A673 (cell line): ENCODE results near the gene DVL1.

Experiments used
- EZH2 ChIP-seq: fragments of 200-600 bp; sonication (generic); IDR thresholded peaks from 2 replicates; pipeline ENCODE4 v1.6.1; 2017; ENCODE audit warnings: borderline replicate concordance, low read depth, mild to moderate bottlenecking, mixed read lengths, antibody characterized with exemption, low read length; ENCODE audit not compliant: poor library complexity, severe bottlenecking
- TF ChIP-seq, protein P1 (sequence below): fragments of 300-800, 200-600 bp; sonication (generic); conservative IDR thresholded peaks from 2 replicates; pipeline ENCODE4 v1.5.1; 2017; ENCODE audit warnings: low read depth, mild to moderate bottlenecking, antibody characterized with exemption, low read length, moderate library complexity, mixed read lengths

DNA sequence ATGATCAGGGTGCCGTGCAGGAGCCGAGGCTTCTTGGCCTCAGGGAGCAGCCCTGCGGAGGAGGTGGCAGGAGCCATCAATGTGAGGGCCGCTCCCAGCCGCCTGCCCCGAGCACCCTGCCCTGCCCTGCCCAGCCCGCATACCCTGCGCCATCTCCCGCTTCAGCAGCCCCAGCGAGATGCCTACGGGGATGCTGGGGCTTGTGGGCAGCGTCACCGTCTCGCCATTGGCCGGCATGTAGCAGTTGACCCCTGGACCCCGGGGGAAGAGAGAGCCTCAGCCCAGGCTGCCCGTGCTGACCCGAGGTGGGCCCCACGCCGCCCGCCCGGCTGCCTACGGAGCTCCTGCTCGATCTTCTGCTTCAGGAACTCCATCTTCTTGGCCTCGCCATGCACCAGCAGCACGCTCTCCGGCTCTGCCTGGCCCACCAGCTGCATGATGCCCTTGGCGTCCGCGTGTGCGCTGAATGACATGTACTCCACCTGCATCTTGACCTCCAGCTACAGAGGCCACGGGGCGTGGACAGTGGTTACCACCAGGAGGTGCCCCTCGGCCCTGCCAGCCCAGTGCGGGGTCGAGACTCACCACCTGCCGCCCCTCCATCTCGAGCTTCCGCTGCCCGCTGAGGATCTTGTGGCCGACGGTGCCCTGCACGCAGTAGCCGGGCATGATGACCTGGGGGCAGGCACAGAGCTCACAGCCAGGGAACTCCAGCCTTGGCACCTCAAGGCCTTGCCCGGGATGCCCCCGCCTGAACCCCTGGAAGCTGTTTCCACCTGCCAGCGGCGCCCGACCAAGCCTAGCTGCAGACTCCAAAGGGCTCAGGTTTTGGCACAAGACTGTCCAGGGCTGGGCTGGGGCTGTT lies 36.5 kb downstream of the DVL1 start:
- TF ChIP-seq, protein P1, sequence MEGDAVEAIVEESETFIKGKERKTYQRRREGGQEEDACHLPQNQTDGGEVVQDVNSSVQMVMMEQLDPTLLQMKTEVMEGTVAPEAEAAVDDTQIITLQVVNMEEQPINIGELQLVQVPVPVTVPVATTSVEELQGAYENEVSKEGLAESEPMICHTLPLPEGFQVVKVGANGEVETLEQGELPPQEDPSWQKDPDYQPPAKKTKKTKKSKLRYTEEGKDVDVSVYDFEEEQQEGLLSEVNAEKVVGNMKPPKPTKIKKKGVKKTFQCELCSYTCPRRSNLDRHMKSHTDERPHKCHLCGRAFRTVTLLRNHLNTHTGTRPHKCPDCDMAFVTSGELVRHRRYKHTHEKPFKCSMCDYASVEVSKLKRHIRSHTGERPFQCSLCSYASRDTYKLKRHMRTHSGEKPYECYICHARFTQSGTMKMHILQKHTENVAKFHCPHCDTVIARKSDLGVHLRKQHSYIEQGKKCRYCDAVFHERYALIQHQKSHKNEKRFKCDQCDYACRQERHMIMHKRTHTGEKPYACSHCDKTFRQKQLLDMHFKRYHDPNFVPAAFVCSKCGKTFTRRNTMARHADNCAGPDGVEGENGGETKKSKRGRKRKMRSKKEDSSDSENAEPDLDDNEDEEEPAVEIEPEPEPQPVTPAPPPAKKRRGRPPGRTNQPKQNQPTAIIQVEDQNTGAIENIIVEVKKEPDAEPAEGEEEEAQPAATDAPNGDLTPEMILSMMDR: no peak
- no peak for TF ChIP-seq EZH2
